Progenitor cell of endocrine pancreas (in vitro differentiated cells): ENCODE data around the gene PTBP2. TPM values are rescaled to one million over a fixed set of nuclear protein-coding genes. Genes with fewer than 3 reads are reported as not detected.

ENCODE experiments used
- DNase-seq: peaks from one replicate; pipeline ENCODE4 v3.0.0; 2021; ENCODE audit warnings: low spot score; ENCODE audit not compliant: unreplicated experiment
- H3K27ac Mint-ChIP-seq: 2 replicates; pipeline ENCODE4 v1.8.0; 2021; ENCODE audit warnings: mild to moderate bottlenecking, moderate library complexity, mixed read lengths
- H3K27me3 Mint-ChIP-seq: 2 replicates; pipeline ENCODE4 v1.8.0; 2021; ENCODE audit warnings: mixed read lengths
- H3K36me3 Mint-ChIP-seq: 2 replicates; pipeline ENCODE4 v1.8.0; 2022; ENCODE audit warnings: mixed read lengths; ENCODE audit not compliant: insufficient read depth
- H3K4me1 Mint-ChIP-seq: 2 replicates; pipeline ENCODE4 v1.8.0; 2021; ENCODE audit warnings: low read depth, mixed read lengths
- H3K4me3 Mint-ChIP-seq: 2 replicates; pipeline ENCODE4 v1.8.0; 2021; ENCODE audit warnings: low read depth, mild to moderate bottlenecking, moderate library complexity, mixed read lengths
- H3K9me3 Mint-ChIP-seq: 2 replicates; pipeline ENCODE4 v1.8.0; 2021; ENCODE audit warnings: low read depth, mixed read lengths
- CTCF ChIP-seq: fragments of 200-600 bp; sonication (generic); IDR thresholded peaks from one replicate; pipeline ENCODE4 v1.5.0; 2021; ENCODE audit warnings: antibody characterized with exemption, mild to moderate bottlenecking; ENCODE audit not compliant: unreplicated experiment
- total RNA-seq: library from RNA; stranded (reverse); gene quantifications from 2 replicates; pipeline ENCODE4 v1.2.1, GENCODE V29; 2021

Gene PTBP2
- total RNA-seq, 1 donor from 2014 or later = 91.2 TPM

- Mint-ChIP-seq H3K27me3 (no peaks in the 10 kb centered on the region), H3K4me1 (peaks cover 29% of the 10 kb centered on the region), H3K9me3 (peaks cover 3% of the 10 kb centered on the region), H3K27ac (no peak overlapping the region), H3K4me3 (no peak overlapping the region), H3K36me3 (peaks cover 38% of the 10 kb centered on the region)
- no peak for TF ChIP-seq CTCF
- DNase-seq = no peak
Observed at GRCh38 chr1:96727860-96728259, 6.3 kb downstream of the PTBP2 start.

- peaks cover 46% of the 10 kb centered on the region for H3K36me3 Mint-ChIP-seq
- peaks cover 19% of the 10 kb centered on the region for H3K4me1 Mint-ChIP-seq
- no peak overlapping the region for H3K4me3 Mint-ChIP-seq
- H3K9me3 Mint-ChIP-seq = peaks cover 3% of the 10 kb centered on the region
- no peak for DNase-seq
- H3K27ac Mint-ChIP-seq = peak overlapping the region; percentile 57
- TF ChIP-seq CTCF = no peak
- no peaks in the 10 kb centered on the region for H3K27me3 Mint-ChIP-seq
Observed at GRCh38 chr1:96730574-96731298, 9.2 kb downstream of the PTBP2 start.

- TF ChIP-seq CTCF = no peak
- H3K27me3 Mint-ChIP-seq = no peaks in the 10 kb centered on the region
- no peaks in the 10 kb centered on the region for H3K9me3 Mint-ChIP-seq
- H3K27ac Mint-ChIP-seq = peak overlapping the region; percentile 20
- H3K36me3 Mint-ChIP-seq = peaks cover 28% of the 10 kb centered on the region
- no peak for DNase-seq
- no peak overlapping the region for H3K4me3 Mint-ChIP-seq
- peaks cover 7% of the 10 kb centered on the region for H3K4me1 Mint-ChIP-seq
Observed at GRCh38 chr1:96741335-96741734, 19.8 kb downstream of the PTBP2 start.

GRCh38 chr1:96746440-96747420 lies 25.1 kb downstream of the PTBP2 start:
- peaks cover 20% of the 10 kb centered on the region for H3K36me3 Mint-ChIP-seq
- no peak for DNase-seq
- H3K4me3 Mint-ChIP-seq = no peak overlapping the region
- H3K27ac Mint-ChIP-seq = peak overlapping the region; percentile 41
- TF ChIP-seq CTCF = no peak
- peaks cover 25% of the 10 kb centered on the region for H3K4me1 Mint-ChIP-seq
- no peaks in the 10 kb centered on the region for H3K27me3 Mint-ChIP-seq
- H3K9me3 Mint-ChIP-seq = no peaks in the 10 kb centered on the region

- Mint-ChIP-seq H3K27me3 (no peaks in the 10 kb centered on the region), H3K4me3 (no peak overlapping the region), H3K27ac (peak overlapping the region; percentile 14), H3K36me3 (peaks cover 27% of the 10 kb centered on the region), H3K4me1 (peaks cover 25% of the 10 kb centered on the region), H3K9me3 (no peaks in the 10 kb centered on the region)
- TF ChIP-seq CTCF = no peak
- DNase-seq = no peak
Observed at GRCh38 chr1:96747565-96747964, 26.0 kb downstream of the PTBP2 start.
